HEK293 (cell line): Measurements from ENCODE around the gene DAPK2.

Experiments
- CTCF ChIP-seq: fragments of 450-650 bp; formaldehyde crosslinking; IDR thresholded peaks from 2 replicates; pipeline ENCODE4 v1.5.1; 2016; ENCODE audit warnings: missing biosample characterization, missing genetic modification characterization
- MZF1 ChIP-seq: fragments of 450-650 bp; formaldehyde crosslinking; IDR thresholded peaks from 2 replicates; pipeline ENCODE4 v1.5.1; 2017; ENCODE audit warnings: missing biosample characterization, missing genetic modification characterization, borderline replicate concordance
- ZBTB17 ChIP-seq: fragments of 450-650 bp; formaldehyde crosslinking; IDR thresholded peaks from 2 replicates; pipeline ENCODE4 v1.5.1; 2016; ENCODE audit warnings: missing biosample characterization, missing genetic modification characterization
- ZNF114 ChIP-seq: fragments of 450-650 bp; formaldehyde crosslinking; IDR thresholded peaks from 2 replicates; pipeline ENCODE4 v1.5.0; 2017; ENCODE audit warnings: missing biosample characterization, missing genetic modification characterization
- ZNF549 ChIP-seq: fragments of 450-650 bp; IDR thresholded peaks from 2 replicates; pipeline ENCODE4 v1.5.1; 2018; ENCODE audit warnings: missing biosample characterization, missing genetic modification characterization, mild to moderate bottlenecking, inconsistent platforms, moderate library complexity

GRCh38 chr15:63995789-63996188 lies 50.5 kb downstream of the DAPK2 start:
- TF ChIP-seq ZNF114 (tag by site-specific recombination) = no peak
- no peak for TF ChIP-seq MZF1 (tag by site-specific recombination)
- TF ChIP-seq ZNF549 (tag by site-specific recombination) = no peak
- TF ChIP-seq CTCF (tag by site-specific recombination) = no peak
- no peak for TF ChIP-seq ZBTB17
